Activated T-cell treated with anti-CD3 and anti-CD28 coated beads, Interleukin-2, amount 50 U/mL, for 4 hours (primary cell): ENCODE data around the gene PIP5K1C. TPM values are rescaled to one million over a fixed set of nuclear protein-coding genes. Genes with fewer than 3 reads are reported as not detected.

Experiments
- ATAC-seq, 2 donors: fragments of 200-7000 bp; cut with Tn5 transposase; one replicate each; pipeline ENCODE4 v1.10.0; 2021
- DNase-seq: peaks from one replicate; pipeline ENCODE4 v3.0.0-alpha.2; 2020
- H3K27me3 Mint-ChIP-seq: one replicate; pipeline ENCODE4 v1.8.0; 2021; ENCODE audit warnings: low read depth, mixed read lengths
- H3K36me3 Mint-ChIP-seq: one replicate; pipeline ENCODE4 v1.8.0; 2022; ENCODE audit warnings: mixed read lengths; ENCODE audit not compliant: insufficient read depth
- H3K4me1 Mint-ChIP-seq: one replicate; pipeline ENCODE4 v1.8.0; 2021; ENCODE audit warnings: low read depth, mixed read lengths
- H3K4me3 Mint-ChIP-seq: one replicate; pipeline ENCODE4 v1.8.0; 2021; ENCODE audit warnings: mild to moderate bottlenecking, moderate library complexity, mixed read lengths
- H3K9me3 Mint-ChIP-seq: one replicate; pipeline ENCODE4 v1.8.0; 2021; ENCODE audit warnings: mixed read lengths
- total RNA-seq, 3 donors: library from RNA; stranded (reverse); gene quantifications; one replicate each; pipeline ENCODE4 v1.2.1, GENCODE V29; 2021

PIP5K1C gene
- total RNA-seq, 3 donors from 2014 or later = 12.1 to 20.9 (median 16.7) TPM

DNA sequence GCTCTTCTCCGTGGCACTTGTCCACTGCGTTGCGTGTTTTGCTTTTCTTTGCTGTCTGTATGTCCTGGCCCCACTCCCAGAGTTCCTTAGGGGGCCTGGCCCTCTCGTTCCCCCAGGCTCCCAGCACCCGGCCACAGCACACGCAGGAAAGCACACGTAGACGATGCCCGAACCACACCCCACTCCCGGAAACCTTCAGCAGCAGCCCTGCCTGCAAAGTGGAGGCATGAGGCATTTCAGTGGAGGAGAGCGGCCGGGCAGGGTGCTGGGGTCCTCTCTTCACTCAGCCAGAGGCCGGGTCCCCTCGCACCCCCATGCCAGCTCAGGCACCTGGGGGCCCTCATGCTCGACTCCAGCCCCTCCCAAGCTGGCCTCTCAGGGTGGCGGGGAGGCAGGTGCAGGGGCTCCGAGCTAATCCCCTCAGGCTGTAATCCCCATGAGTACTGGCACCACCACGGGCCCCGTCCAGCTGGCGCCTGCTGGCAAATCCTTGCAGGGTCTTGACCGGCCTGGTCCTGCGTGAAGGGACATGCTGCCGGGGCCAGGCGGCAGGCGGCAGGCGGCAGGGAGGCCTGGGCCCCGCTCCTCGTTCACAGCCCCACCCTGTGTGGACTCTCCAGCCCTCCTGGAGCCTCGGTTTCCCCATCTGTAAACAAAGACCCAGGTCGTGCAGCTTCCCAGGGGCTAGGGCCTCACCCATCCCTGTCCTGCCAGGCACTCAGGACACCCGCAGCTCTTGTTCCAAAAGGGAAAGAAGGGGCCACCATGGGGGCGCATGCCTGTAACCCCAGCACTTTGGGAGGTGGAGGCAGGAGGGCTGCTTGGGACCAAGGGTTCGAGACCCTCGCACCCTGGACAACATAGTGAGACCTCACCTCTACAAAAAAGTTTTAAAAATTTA, 7.0 kb downstream of the PIP5K1C start:
- no peak for ATAC-seq
- Mint-ChIP-seq H3K4me1 (peaks cover 36% of the 10 kb centered on the region), H3K27me3 (no peaks in the 10 kb centered on the region), H3K9me3 (no peaks in the 10 kb centered on the region), H3K36me3 (peaks cover 8% of the 10 kb centered on the region), H3K4me3 (no peak overlapping the region)
- DNase-seq = no peak

DNA sequence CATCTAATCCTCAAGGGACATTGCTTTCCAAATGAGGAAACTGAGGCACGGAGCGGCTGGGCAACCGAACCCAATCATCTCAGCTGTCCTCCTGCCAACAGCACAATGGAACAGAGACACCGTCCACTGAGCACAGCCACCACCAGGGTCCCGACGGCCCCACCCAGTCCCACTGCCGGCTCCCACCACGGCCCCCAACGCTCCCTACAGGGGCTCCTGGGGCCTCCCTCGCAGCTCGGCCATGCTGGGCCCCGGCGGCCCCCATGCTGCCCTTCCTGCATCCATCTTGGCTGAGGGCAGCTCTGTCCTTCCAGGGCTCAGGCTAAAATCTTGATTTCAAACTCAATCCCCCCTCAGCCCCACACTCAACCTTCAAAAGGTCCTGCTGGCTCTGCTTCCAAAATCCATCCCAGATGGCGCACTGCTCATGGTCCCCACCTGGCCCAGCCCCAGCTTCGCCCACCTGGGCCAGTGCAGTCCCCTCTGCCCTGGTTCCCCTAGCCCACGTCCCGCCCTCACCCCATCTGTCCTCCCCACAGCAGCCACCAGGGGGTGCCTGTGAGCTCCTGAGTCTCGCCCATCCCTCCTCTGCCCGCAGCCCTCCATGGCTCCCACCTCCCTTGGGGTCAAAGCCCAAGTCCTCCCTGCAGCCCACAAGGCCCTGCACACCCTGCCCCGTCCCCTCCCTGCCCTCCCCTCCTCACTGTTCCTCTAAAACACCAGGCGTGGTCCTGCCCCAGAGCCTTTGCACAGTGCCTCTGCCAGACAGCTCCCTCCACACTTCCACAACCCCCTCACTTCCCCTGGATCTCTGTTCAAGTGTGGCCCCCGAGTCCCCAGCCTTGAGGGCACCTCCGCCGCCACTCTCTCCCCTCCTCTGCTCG, 7.9 kb downstream of the PIP5K1C start:
- Mint-ChIP-seq H3K4me1 (peaks cover 37% of the 10 kb centered on the region), H3K4me3 (no peak overlapping the region), H3K27me3 (no peaks in the 10 kb centered on the region), H3K9me3 (no peaks in the 10 kb centered on the region), H3K36me3 (peaks cover 8% of the 10 kb centered on the region)
- ATAC-seq (peak in 1 of 2 donors; percentile 26), DNase-seq (peak; percentile 54)

DNA sequence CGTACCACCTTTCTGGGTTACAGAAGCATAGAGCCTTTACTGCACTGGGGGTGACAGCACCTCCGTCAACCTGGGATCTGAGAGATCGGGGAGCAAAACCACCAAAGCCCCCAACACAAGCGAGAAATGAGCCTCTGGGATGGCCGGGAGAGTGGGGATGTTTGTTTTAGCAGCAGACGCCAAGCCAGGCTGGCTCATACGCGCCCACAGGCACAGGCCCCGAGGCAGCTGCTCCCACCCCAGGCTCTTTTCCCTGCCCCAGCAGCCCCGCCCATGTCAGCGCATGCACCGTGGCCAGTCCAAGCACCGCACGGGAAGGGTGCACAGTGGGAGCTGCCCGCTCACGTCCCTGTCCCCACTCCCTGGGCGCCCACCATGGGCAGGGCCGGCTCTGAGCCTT, 8.5 kb downstream of the PIP5K1C start:
- no peaks in the 10 kb centered on the region for H3K27me3 Mint-ChIP-seq
- peaks cover 41% of the 10 kb centered on the region for H3K4me1 Mint-ChIP-seq
- ATAC-seq (no peak), DNase-seq (no peak)
- H3K36me3 Mint-ChIP-seq = peaks cover 8% of the 10 kb centered on the region
- H3K9me3 Mint-ChIP-seq = no peaks in the 10 kb centered on the region
- H3K4me3 Mint-ChIP-seq = no peak overlapping the region

DNA sequence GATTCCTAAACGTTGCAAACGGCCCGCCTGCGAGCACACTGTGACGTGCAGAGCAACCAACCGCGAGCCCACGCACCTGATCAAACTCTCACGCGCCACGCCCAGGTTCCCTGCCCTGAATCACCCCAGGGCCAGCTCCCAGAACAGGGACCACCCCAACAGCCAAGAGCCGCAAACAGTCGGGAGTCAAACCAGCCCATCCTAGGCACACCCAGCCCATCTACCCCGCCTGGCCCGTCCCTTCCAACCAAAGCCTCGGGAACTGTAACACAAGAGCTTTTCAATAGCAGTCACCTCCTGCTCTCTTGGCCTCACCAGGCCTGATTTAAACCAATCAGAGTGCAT, 8.9 kb downstream of the PIP5K1C start:
- peak overlapping the region; percentile 47 for H3K4me3 Mint-ChIP-seq
- H3K9me3 Mint-ChIP-seq = no peaks in the 10 kb centered on the region
- H3K36me3 Mint-ChIP-seq = peaks cover 8% of the 10 kb centered on the region
- DNase-seq (no peak), ATAC-seq (no peak)
- peaks cover 40% of the 10 kb centered on the region for H3K4me1 Mint-ChIP-seq
- H3K27me3 Mint-ChIP-seq = no peaks in the 10 kb centered on the region

DNA sequence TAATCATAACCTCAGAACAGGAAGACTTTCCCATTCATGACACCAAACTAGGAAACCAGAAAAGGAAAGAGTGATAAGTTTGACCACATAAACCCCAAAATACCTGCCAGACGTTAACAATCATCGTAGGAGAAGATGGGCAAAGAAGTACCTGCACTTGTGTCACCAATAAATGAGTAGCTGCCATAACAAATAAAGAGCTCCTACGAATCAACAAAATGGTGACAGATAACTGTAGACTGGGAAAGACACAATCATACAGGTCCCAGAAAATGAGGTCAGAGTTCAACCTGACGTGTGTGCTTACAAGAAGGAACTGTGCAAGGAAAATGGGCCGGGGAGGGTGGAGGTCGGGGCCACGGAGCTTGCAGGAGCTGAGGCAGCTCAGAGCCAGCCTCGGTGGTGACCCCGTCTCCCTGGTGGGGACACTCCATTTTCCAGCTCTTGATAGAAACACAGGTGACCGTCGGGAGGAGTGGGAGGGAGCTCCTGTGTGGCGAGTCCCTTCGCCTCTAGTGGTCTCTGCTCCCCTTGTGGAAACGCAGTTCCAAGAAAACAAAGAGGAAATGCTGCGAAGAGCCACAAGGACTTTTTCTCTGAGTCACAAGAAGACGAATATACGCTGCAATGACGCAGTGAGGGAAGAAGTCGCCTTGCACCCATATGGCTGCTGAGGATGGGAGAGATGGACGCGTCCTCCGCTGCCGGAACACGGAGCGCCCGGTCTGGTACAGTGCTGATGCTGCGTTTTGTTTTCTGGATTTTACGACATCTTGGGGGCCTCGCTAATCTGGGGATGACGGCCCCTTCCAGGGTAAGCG, 9.5 kb downstream of the PIP5K1C start:
- ATAC-seq (peak; percentile 31 to 41), DNase-seq (no peak)
- peak overlapping the region; percentile 47 for H3K4me3 Mint-ChIP-seq
- H3K4me1 Mint-ChIP-seq = peaks cover 38% of the 10 kb centered on the region
- H3K9me3 Mint-ChIP-seq = no peaks in the 10 kb centered on the region
- no peaks in the 10 kb centered on the region for H3K27me3 Mint-ChIP-seq
- peaks cover 8% of the 10 kb centered on the region for H3K36me3 Mint-ChIP-seq

DNA sequence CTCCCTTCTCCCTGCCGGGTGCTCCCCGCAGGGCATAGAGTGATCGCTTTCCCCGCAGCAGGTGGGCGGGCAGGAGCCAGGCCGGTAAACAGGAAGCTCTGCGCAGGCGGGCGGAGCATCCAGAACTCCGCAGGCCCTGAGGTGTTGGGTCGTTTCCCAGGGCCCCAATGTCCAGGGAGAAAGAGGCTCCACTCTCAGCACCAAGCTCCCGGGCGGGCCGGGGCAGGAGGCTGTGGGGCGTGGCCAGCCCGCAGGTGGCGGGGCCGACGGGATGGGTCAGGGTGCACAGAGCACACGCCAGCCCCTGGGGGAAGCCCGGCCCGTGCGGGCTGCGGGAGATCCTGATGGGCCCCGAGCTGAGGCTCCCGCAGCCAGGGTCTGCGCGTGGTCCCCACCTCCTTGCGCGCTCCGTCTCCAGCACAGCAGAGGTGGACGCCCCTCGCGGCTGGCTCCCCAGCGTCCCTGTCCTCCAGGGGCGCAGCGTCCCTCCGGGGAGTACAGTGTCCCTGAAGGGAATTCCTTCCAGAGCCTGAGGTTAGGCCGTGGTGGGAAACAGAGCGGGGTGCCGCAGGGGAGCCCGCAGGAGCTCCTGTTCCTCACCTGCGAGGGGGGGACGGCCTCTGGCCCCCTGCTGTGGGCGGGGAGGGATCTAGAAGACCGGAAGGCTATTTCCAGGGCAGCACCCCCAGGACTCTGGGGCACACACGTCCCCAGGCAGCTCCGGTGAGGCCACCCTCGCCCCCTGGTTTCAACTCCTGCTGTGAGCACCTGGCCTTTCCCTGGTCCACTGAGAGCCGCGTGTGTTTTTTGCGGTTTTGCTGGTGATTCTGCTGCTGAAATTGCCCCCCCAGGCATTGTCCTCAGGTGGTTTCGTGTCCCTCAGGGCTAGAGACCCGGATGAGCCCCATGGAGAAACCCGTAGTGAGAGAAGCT, 12.2 kb downstream of the PIP5K1C start:
- H3K36me3 Mint-ChIP-seq = peaks cover 11% of the 10 kb centered on the region
- no peaks in the 10 kb centered on the region for H3K9me3 Mint-ChIP-seq
- H3K4me3 Mint-ChIP-seq = peak overlapping the region; percentile 71
- no peak for DNase-seq
- no peaks in the 10 kb centered on the region for H3K27me3 Mint-ChIP-seq
- peak; percentile 71 to 76 for ATAC-seq
- H3K4me1 Mint-ChIP-seq = peaks cover 42% of the 10 kb centered on the region

DNA sequence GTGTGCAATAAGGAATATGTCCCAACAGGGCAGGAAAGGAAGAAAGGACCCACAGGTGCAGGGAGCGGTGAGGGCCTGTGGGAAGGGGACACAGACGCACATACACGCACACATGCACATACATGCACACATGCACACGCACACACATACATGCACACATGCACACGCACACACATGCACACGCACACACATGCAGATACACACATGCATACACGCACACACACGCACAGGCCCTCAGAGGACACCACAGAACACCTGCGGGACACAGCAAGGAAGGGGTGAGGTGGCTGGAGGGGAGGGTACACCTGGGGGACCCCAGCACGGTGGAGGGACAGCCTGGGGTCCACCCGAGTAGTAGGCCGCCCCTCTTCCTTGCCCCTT, 12.9 kb downstream of the PIP5K1C start:
- Mint-ChIP-seq H3K9me3 (no peaks in the 10 kb centered on the region), H3K4me1 (peaks cover 38% of the 10 kb centered on the region), H3K4me3 (peak overlapping the region; percentile 71), H3K36me3 (peaks cover 11% of the 10 kb centered on the region), H3K27me3 (no peaks in the 10 kb centered on the region)
- DNase-seq (no peak), ATAC-seq (no peak)

DNA sequence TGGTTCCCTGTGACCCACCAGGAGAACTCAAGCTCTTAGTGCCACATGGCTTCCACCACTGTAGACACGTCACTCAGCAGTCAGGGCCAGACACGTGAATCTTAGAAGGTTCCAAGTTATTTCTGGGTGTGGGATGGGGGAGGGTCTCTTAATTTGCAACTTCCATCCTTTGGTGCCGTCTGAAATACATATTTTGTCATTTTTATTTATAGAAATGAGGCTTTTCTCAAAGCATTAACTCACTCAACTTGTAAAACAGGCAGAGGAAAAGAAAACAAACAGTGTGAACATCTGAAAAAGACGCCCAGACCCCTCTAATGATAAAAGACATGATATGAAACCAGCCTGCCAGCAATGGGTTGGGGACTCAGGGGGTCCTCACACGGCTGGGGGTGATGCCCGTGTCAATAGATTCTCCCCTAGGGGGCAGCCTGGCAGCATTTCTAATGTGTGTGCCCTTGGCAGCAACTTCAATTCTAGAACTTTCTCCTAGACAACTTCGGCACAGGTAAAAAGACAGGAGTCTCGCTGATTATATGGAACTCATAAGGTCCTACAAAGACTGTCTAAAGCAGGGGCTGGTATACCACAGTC, 15.4 kb downstream of the PIP5K1C start:
- DNase-seq = no peak
- H3K4me3 Mint-ChIP-seq = no peak overlapping the region
- no peak for ATAC-seq
- peaks cover 20% of the 10 kb centered on the region for H3K4me1 Mint-ChIP-seq
- no peaks in the 10 kb centered on the region for H3K27me3 Mint-ChIP-seq
- H3K36me3 Mint-ChIP-seq = peaks cover 7% of the 10 kb centered on the region
- no peaks in the 10 kb centered on the region for H3K9me3 Mint-ChIP-seq

DNA sequence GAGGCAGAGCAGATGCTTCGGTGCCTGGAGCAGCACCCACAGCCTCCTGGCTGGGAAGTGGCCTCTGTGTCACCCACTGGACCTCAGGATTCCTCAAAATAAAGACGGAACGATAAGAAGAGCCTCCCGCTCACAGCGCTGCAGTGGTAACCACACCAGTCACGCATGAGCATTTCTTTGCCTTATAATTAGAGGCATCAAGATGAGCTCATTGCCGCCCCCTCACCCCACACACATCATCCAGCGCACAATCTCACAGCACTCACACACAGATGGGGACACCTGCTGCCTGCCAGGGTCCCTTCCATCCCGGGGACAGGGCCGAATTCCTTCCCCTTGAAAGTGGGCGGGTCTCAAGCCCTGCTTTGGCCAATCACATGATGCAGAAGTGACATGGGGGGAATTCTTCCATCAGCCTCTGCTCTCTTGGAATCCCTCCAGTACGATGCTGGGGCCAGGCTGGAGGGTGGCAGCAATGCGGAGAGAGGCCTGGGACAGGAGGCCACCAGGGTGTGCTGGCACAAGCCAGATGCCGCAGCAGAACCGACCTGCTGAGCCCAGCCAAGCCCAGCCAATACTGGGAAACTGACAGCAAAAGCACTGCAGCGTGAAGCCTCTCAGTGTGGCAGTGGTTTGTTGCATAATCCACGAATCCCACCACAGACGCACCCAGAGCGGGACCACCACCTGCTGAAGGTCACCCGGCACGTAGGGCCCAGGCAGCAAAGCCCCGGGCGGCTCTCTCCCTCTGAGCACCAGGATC, 16.0 kb downstream of the PIP5K1C start:
- Mint-ChIP-seq H3K4me3 (no peak overlapping the region), H3K4me1 (peaks cover 16% of the 10 kb centered on the region), H3K9me3 (no peaks in the 10 kb centered on the region), H3K27me3 (no peaks in the 10 kb centered on the region), H3K36me3 (peaks cover 6% of the 10 kb centered on the region)
- ATAC-seq (no peak), DNase-seq (no peak)

DNA sequence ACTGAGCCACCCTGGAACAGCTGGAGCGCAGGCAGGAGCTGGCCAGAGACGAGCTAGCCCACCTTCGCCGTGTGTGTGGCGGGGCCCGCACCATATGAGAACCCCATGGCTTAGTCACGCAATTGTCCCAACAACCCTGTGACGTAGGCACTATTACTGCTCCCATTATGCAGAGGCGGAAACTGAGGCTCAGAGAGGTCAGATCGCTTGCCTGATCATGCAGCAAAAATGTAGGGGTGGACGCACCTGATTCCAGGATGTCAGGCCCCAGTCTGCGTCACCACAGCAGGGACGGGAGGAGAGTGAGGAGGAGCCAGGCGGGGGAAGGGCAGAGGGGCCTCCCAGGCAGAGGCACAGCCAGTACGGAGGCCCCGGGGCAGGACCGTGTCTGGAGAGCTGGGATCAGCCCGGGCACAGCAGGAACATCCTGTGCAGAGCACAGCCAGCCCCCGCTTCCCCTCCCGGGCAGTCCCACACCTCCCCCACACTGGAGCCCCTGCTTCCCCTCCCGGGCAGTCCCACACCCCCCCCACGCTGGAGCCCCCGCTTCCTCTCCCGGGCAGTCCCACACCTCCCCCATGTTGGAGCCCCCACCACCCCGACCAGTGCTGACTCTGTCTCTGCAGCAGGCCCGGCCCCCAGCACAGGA, 16.7 kb downstream of the PIP5K1C start:
- H3K4me3 Mint-ChIP-seq = no peak overlapping the region

DNA sequence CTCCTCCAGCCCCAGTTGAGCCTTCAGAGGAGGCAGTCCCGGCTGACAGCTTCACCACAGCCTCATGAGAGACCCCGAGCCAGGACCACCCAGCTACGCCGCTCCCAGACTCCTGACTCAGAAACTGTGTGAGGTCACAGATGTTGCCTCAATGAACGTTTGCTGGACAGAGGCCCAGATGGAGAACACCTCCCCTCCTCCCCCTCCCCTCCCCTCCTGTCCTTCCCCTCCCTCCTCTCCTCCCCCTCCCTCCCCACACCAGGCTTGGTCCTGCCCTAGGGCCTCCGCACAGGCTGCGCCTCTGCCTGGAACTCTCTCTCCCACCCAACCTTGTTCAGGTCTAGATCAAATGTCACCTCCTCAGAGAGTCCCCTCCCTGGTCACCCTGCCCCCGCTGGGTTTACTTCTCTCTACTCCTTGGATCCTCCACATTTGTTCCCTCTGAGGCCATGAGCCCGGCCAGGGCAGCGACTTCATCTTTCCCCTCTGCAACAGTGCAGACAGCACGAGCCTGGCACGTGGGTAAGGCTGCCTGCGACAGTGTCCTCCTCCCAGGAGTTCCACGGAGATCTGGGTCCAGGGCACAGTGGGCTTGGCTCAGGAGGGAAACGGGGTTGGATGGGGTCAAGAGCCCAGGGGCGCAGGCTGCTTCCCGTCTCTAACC, 17.4 kb downstream of the PIP5K1C start:
- Mint-ChIP-seq H3K4me1 (peaks cover 13% of the 10 kb centered on the region), H3K4me3 (no peak overlapping the region), H3K9me3 (no peaks in the 10 kb centered on the region), H3K27me3 (no peaks in the 10 kb centered on the region), H3K36me3 (peaks cover 6% of the 10 kb centered on the region)
- no peak for ATAC-seq
- no peak for DNase-seq

More for the DNA sequence above, 16.7 kb downstream of the PIP5K1C start:
- no peak for ATAC-seq
- H3K9me3 Mint-ChIP-seq = no peaks in the 10 kb centered on the region
- H3K27me3 Mint-ChIP-seq = no peaks in the 10 kb centered on the region
- peaks cover 6% of the 10 kb centered on the region for H3K36me3 Mint-ChIP-seq
- H3K4me1 Mint-ChIP-seq = peaks cover 16% of the 10 kb centered on the region
- DNase-seq = no peak

DNA sequence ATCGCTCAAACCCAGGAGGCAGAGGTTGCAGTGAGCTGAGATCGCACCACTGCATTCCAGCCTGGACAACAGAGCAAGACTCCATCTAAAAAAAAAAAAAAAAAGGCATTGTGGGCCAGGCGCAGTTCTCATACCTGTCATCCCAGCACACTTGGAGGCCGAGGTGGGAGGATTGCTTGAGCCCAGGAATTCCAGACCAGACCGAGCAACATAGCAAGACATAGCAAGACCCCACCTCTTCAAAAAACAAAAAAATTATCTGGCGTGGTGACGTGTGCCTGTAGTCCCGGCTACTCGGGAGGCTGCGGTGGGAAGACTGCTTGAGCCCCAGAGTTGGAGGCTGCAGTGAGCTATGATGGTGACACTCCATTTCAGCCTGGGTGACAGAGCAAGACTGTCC, 18.0 kb downstream of the PIP5K1C start:
- no peak overlapping the region for H3K4me3 Mint-ChIP-seq
- no peaks in the 10 kb centered on the region for H3K27me3 Mint-ChIP-seq
- no peak for DNase-seq

More for the DNA sequence above, 18.0 kb downstream of the PIP5K1C start:
- peaks cover 6% of the 10 kb centered on the region for H3K36me3 Mint-ChIP-seq
- ATAC-seq = no peak
- peaks cover 9% of the 10 kb centered on the region for H3K4me1 Mint-ChIP-seq
- no peaks in the 10 kb centered on the region for H3K9me3 Mint-ChIP-seq
